GM13977 (cell line): ENCODE results near the gene CCDC192.

Experiments
- DNase-seq: peaks from one replicate; pipeline ENCODE4 v3.0.0; 2012; ENCODE audit warnings: low spot score
- in situ Hi-C: fragments of 300-500 bp; cut with MboI; formaldehyde crosslinking; loops from one replicate; pipeline ENCODE4 v1.12.0; 2022; ENCODE audit warnings: low sequenced_read_pairs, low pct_unique_long_range_greater_than_20kb, mixed read lengths, inconsistent platforms; ENCODE audit not compliant: unreplicated experiment
- TF ChIP-seq, protein P1 (sequence below): IDR thresholded peaks from 2 replicates; pipeline ENCODE4 v1.5.1; 2012; ENCODE audit warnings: mild to moderate bottlenecking, control low read depth; ENCODE audit not compliant: insufficient read depth; ENCODE audit errors: extremely low read depth, missing control alignments

Gene CCDC192

DNA sequence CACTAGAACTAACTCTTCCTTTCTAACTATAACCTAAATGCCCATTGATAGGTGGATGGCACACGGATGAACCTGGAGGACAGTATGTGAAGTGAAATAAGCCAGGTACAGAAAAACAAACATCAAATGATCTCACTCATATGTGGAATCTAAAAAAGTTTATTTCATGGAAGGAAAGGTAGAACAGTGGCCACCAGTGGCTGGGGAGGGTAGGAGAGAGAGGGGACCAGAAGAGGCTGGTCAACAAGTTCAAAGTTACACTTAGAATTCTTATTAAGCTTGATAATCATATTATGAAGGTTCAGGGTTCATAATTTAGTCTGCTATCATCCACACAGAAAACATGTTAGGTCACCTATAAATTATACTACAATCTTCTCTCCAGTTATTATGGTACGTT lies 272.8 kb downstream of the CCDC192 start:
- in situ Hi-C loops: no loop called here
- DNase-seq: no peak
- TF ChIP-seq, protein P1, sequence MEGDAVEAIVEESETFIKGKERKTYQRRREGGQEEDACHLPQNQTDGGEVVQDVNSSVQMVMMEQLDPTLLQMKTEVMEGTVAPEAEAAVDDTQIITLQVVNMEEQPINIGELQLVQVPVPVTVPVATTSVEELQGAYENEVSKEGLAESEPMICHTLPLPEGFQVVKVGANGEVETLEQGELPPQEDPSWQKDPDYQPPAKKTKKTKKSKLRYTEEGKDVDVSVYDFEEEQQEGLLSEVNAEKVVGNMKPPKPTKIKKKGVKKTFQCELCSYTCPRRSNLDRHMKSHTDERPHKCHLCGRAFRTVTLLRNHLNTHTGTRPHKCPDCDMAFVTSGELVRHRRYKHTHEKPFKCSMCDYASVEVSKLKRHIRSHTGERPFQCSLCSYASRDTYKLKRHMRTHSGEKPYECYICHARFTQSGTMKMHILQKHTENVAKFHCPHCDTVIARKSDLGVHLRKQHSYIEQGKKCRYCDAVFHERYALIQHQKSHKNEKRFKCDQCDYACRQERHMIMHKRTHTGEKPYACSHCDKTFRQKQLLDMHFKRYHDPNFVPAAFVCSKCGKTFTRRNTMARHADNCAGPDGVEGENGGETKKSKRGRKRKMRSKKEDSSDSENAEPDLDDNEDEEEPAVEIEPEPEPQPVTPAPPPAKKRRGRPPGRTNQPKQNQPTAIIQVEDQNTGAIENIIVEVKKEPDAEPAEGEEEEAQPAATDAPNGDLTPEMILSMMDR: no peak

DNA sequence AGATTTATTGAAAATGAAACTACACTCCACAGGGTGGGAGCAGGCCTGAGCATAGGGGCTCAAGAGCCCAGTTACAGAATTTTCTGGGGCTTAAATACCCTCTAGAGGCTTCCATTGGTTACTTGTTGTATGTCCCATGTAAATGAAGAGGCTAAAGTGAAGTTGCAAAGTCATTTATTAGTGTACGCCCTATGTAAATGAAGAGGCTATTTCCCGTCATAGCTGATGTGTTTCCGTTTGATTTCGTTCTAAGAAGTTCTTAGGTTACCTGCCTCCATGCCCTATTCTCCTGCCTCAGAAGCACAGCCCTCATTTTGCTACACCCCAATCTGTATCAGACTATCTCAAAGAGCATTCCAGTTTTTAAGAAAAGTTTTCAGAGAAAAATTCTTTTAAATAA lies 273.3 kb downstream of the CCDC192 start:
- DNase-seq: no peak
- TF ChIP-seq, protein P1: no peak
- in situ Hi-C loops: no loop called here

DNA sequence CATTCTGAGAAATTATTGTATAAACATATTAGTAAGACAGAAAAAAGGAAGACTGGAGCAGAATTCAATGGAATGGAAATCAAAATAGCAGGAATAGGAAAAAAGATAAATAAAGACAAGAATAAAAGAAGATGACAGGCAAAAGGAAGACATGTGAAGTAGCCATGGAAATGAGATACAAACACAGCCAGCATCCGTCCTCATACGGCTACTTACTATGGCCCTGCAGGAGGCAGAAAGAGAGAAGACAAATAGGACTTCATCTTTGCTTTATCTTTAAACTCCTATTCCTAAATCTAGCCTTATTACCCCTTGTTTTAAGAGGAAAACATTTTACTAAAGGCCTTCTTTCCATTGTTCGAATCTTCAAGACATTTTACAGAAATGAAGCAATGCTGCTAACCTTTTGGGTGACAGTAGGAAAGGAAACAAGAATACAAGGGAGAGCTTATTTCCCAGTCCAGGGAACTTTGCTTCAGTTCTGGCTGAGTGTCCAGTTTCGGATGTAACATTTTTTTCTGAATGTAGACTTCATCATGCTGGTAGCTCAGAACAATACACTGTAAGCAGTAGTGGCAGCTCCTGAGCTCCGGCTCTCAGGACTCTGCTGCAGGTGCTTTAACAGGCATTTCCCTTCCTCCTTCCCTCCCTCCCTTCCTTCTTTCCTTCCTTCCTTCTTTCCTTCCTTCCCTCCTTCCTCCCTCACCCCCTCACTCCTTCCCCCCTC lies 274.0 kb downstream of the CCDC192 start:
- DNase-seq: no peak
- in situ Hi-C loops: no loop called here
- TF ChIP-seq, protein P1: no peak

DNA sequence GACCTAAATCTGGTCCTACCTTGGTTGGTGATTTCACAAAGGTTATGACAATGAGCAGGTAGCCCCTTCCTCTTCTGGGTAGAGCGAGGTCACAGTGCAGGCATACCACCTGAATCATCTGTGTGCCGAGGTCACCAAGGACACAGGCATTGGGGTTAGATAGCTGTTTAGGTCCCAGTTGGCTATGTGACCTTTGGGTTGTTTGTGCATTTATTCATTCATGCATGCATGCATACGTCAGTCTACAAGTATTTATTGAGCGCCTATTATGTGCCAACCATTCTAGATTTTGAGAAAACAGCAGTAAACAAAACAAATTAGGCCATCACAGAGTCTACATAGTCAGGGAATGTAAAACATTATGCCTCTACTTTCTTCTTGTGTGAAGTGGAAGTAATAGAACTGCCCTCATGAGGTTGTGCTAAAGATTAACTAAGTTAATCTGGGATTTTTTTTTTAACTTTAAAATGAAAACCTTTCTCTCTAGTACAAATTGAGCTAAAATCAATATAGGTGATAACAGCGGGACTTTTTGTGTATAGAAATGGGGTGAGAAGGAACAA lies 275.6 kb downstream of the CCDC192 start:
- DNase-seq: no peak
- in situ Hi-C loops: no loop called here
- TF ChIP-seq, protein P1: no peak

DNA sequence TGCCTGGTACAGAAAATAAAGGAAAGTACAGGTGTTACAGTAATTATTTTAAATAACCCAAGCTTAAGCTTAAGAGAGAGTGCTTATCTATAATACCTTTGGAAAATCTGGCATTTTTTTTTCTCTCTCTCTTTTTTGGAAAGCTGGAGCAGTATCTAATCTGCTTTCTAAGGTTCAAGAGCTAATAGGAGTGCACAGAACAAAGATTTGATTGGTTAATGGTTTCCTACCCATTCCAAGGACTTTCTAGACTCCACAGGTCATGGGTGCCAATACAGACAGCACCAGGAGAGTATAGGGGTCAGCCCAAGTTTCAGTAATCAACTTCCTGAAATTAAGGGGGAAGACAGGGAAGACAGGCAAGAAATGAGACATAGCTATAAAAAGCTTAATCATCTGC lies 276.3 kb downstream of the CCDC192 start:
- in situ Hi-C loops: no loop called here
- no peak for DNase-seq
- TF ChIP-seq, protein P1: no peak

DNA sequence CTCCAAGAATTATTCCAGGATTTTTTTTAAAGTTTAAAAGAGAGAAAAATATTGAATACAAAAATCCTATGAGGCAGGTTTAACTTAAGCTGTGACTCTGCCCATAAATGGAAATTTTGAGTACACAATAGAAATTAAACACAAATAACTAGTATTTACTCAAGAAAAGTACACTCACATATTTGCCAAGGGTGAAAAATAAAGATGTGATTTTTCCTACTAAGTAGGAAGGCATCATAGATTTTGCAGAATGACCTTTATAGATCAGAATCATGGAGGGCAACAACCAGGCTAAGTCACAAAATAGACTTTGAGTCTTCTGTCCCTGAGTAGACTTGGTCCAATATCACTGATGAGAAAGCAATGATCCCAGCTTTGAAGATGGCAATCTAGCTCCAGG lies 277.7 kb downstream of the CCDC192 start:
- in situ Hi-C loops: no loop called here
- DNase-seq: no peak
- TF ChIP-seq, protein P1: no peak
